Fibroblast of lung (primary cell): ENCODE results near the gene PFDN5. TPM values are rescaled to one million over a fixed set of nuclear protein-coding genes. Genes with fewer than 3 reads are reported as not detected.

Experiments
- DNase-seq, 2 donors: peaks; one replicate each; pipeline versions ENCODE4 v3.0.0 to v3.0.0-alpha.2; 2010; ENCODE audit warnings: low read depth in 2 of 2
- H2AFZ ChIP-seq: 2 replicates; pipeline ENCODE4 v1.5.1; 2012; ENCODE audit warnings: low read length, control low read depth, inconsistent platforms
- H3K27ac ChIP-seq: 2 replicates; pipeline ENCODE4 v1.5.1; 2011; ENCODE audit warnings: low read length, control low read depth; ENCODE audit not compliant: insufficient read depth
- H3K27me3 ChIP-seq: 2 replicates; pipeline ENCODE4 v1.5.1; 2011; ENCODE audit warnings: mild to moderate bottlenecking, low read length; ENCODE audit not compliant: control insufficient read depth, insufficient read depth
- H3K36me3 ChIP-seq: 2 replicates; pipeline ENCODE4 v1.5.1; 2011; ENCODE audit warnings: low read length; ENCODE audit not compliant: control insufficient read depth, insufficient read depth
- H3K4me1 ChIP-seq: 2 replicates; pipeline ENCODE4 v1.5.1; 2011; ENCODE audit warnings: low read length; ENCODE audit not compliant: control insufficient read depth, insufficient read depth; ENCODE audit errors: extremely low read depth
- H3K4me2 ChIP-seq: 2 replicates; pipeline ENCODE4 v1.5.1; 2011; ENCODE audit warnings: low read length, control low read depth; ENCODE audit not compliant: insufficient read depth; ENCODE audit errors: extremely low read depth
- H3K4me3 ChIP-seq, 4 experiments: fragments of 200-600 bp in 1 of 4; sonication (generic) in 1 of 4; replicated peaks in 1 of 4; 2 replicates each; pipeline ENCODE4 v1.5.1; 2011 to 2016; ENCODE audit warnings: low read length in 4 of 4, low read depth in 3 of 4, mild to moderate bottlenecking in 3 of 4, control low read depth in 2 of 4, inconsistent platforms in 1 of 4, mixed read lengths in 1 of 4; ENCODE audit not compliant: insufficient read depth in 1 of 4; ENCODE audit errors: control extremely low read depth in 1 of 4
- H3K79me2 ChIP-seq: 2 replicates; pipeline ENCODE4 v1.5.1; 2012; ENCODE audit warnings: mild to moderate bottlenecking, low read length, inconsistent platforms; ENCODE audit not compliant: control insufficient read depth, insufficient read depth
- H3K9ac ChIP-seq: 2 replicates; pipeline ENCODE4 v1.5.1; 2011; ENCODE audit warnings: mild to moderate bottlenecking, low read length, control low read depth; ENCODE audit not compliant: insufficient read depth
- H3K9me3 ChIP-seq: 2 replicates; pipeline ENCODE4 v1.5.1; 2012; ENCODE audit warnings: low read depth, low read length; ENCODE audit not compliant: control insufficient read depth, insufficient read depth
- H4K20me1 ChIP-seq: 2 replicates; pipeline ENCODE4 v1.5.1; 2011; ENCODE audit warnings: low read length; ENCODE audit not compliant: control insufficient read depth, insufficient read depth; ENCODE audit errors: extremely low read depth
- CTCF ChIP-seq, 2 donors: IDR thresholded peaks in 1 of 2; conservative IDR thresholded peaks in 1 of 2; 1 replicate in 1 of 2; 2 replicates in 1 of 2; pipeline ENCODE4 v1.5.1; 2011 to 2012; ENCODE audit warnings: low read length in 2 of 2, control low read depth in 1 of 2, inconsistent platforms in 1 of 2, low read depth in 1 of 2, mild to moderate bottlenecking in 1 of 2
- EZH2 ChIP-seq: IDR thresholded peaks from 2 replicates; pipeline ENCODE4 v1.5.1; 2012; ENCODE audit warnings: low read length, control low read depth, mild to moderate bottlenecking; ENCODE audit errors: missing control alignments
- polyA plus RNA-seq, 2 donors: library from polyadenylated mRNA; depleted of rRNA in 1 of 2; stranded (reverse) in 1 of 2; unstranded in 1 of 2; fragments of >200 nt; gene quantifications; 2 replicates each; pipeline ENCODE4 v1.2.1, GENCODE V29; 2011 to 2012; ENCODE audit warnings: missing spikeins in 1 of 2
- total RNA-seq: library from RNA; depleted of rRNA; stranded (reverse); fragments of >200 nt; gene quantifications from 2 replicates; pipeline ENCODE4 v1.2.1, GENCODE V29; 2014

The PFDN5 gene
- total and polyA plus RNA-seq, 2 donors (not counting 1 experiment from before 2014, with no cell fraction given): 735 to 1,007 TPM

- Histone ChIP-seq H3K9ac (no peak overlapping the region), H3K4me2 (peak overlapping the region; percentile 92), H3K27me3 (peaks cover 6% of the 10 kb centered on the region), H4K20me1 (no peaks in the 10 kb centered on the region), H3K9me3 (no peaks in the 10 kb centered on the region), H3K79me2 (no peaks in the 10 kb centered on the region), H3K36me3 (no peaks in the 10 kb centered on the region), H3K27ac (peak overlapping the region; percentile 34), H2AFZ (peak overlapping the region; percentile 63), H3K4me3 (peak overlapping the region; percentile 67 to 83 (median 71)), H3K4me1 (peaks cover 9% of the 10 kb centered on the region)
- DNase-seq: peak in 1 of 2 donors; percentile 14
- TF ChIP-seq CTCF (conservative IDR thresholded peaks at IDR 0.05 in 1 of 2, IDR thresholded peaks at IDR 0.05 in 1 of 2; ENCODE audit: low read depth in 1 of 2, low read length in 2 of 2) (no peak), EZH2 (no peak)
These were observed 50.3 kb downstream of the PFDN5 start for GRCh38 chr12:53345486-53346188.

DNA sequence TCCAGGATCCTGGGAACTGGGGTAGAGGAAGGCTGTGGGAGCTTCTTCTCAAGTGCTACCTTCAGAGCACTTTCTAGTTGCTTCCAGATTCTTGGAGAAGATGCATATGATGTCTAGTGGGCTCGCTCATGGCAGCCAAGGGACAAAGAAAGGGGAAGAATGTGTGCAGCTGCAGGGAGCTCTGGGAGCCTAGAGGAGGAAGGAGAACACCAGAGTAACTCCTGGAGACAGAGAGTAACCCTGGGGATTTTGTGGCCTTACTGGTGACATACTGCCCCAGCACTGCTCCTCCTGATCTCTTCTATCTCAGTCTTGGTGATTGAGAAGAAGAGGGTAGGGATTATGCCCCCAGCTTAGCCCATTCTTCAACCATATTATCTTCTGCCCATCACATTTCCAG, 51.1 kb downstream of the PFDN5 start:
- Histone ChIP-seq H4K20me1 (no peaks in the 10 kb centered on the region), H2AFZ (no peak overlapping the region), H3K9me3 (no peaks in the 10 kb centered on the region), H3K79me2 (no peaks in the 10 kb centered on the region), H3K36me3 (no peaks in the 10 kb centered on the region), H3K4me2 (no peak overlapping the region), H3K9ac (no peak overlapping the region), H3K4me1 (peaks cover 9% of the 10 kb centered on the region), H3K4me3 (no peak overlapping the region), H3K27me3 (no peaks in the 10 kb centered on the region), H3K27ac (no peak overlapping the region)
- TF ChIP-seq CTCF (conservative IDR thresholded peaks at IDR 0.05 in 1 of 2, IDR thresholded peaks at IDR 0.05 in 1 of 2; ENCODE audit: low read depth in 1 of 2, low read length in 2 of 2): no peak
- no peak for TF ChIP-seq EZH2
- DNase-seq: no peak

DNA sequence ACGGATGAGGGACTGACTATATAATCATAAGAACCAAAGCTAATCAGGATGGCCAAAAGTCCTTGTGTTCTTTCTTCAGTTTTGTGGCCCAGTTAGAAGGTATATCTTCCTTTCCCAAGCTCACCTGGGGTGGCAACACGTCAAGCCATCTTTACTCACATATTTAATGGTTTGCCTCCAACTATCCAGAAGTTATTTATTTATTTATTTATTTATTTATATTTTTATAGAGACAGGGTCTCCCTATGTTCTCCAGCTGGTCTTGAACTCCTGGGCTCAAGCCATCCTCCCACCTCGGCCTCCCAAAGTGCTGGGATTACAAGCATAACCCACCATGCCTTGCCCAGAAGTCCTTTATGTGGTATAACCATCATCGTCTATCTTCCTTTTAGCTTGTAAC, 52.6 kb downstream of the PFDN5 start:
- no peaks in the 10 kb centered on the region for H3K9me3 ChIP-seq
- peaks cover 9% of the 10 kb centered on the region for H3K4me1 ChIP-seq
- H4K20me1 ChIP-seq: no peaks in the 10 kb centered on the region
- H3K9ac ChIP-seq: no peak overlapping the region
- H3K4me3 ChIP-seq: no peak overlapping the region
- no peak overlapping the region for H2AFZ ChIP-seq
- H3K36me3 ChIP-seq: no peaks in the 10 kb centered on the region
- H3K27me3 ChIP-seq: no peaks in the 10 kb centered on the region
- no peak for DNase-seq
- TF ChIP-seq CTCF (conservative IDR thresholded peaks at IDR 0.05 in 1 of 2, IDR thresholded peaks at IDR 0.05 in 1 of 2; ENCODE audit: low read depth in 1 of 2, low read length in 2 of 2) (no peak), EZH2 (no peak)
- H3K4me2 ChIP-seq: no peak overlapping the region
- no peaks in the 10 kb centered on the region for H3K79me2 ChIP-seq
- H3K27ac ChIP-seq: no peak overlapping the region

Other genes with a start within 250 kb of the PFDN5 start
- gene TNS2, start 245.5 kb upstream of the PFDN5 start, total RNA-seq: 52.4 and 60.6 TPM in 2 replicates
- gene TNS2, start 245.5 kb upstream of the PFDN5 start, polyA plus RNA-seq: 35.3 and 45.5 TPM in 2 replicates
- 13.9 and 18.2 TPM in 2 replicates for gene SPRYD3, start 216.2 kb upstream of the PFDN5 start, total RNA-seq
- 23.3 and 27.7 TPM in 2 replicates for gene SPRYD3, start 216.2 kb upstream of the PFDN5 start, polyA plus RNA-seq
- 592 and 973 TPM in 2 replicates for gene IGFBP6, start 197.9 kb upstream of the PFDN5 start, total RNA-seq
- 229 and 274 TPM in 2 replicates for gene IGFBP6, start 197.9 kb upstream of the PFDN5 start, polyA plus RNA-seq
- gene SOAT2, start 192.1 kb upstream of the PFDN5 start, total RNA-seq: under 0.01 TPM in 1 of 2 replicates, not detected in the other
- gene SOAT2, start 192.1 kb upstream of the PFDN5 start, polyA plus RNA-seq: 0.12 TPM in 1 of 2 replicates, not detected in the other
- gene ZNF740, start 114.8 kb upstream of the PFDN5 start, total RNA-seq: 14.6 and 16.8 TPM in 2 replicates
- gene ZNF740, start 114.8 kb upstream of the PFDN5 start, polyA plus RNA-seq: 7.3 and 10.6 TPM in 2 replicates
- 6.4 and 10.1 TPM in 2 replicates for gene CSAD, start 114.6 kb upstream of the PFDN5 start, total RNA-seq
- gene CSAD, start 114.6 kb upstream of the PFDN5 start, polyA plus RNA-seq: 6.9 and 7.8 TPM in 2 replicates
- gene ITGB7, start 88.3 kb upstream of the PFDN5 start, total RNA-seq: 0.26 and 0.50 TPM in 2 replicates
- 0.15 and 0.20 TPM in 2 replicates for gene ITGB7, start 88.3 kb upstream of the PFDN5 start, polyA plus RNA-seq
- gene RARG, start 63.3 kb upstream of the PFDN5 start, total RNA-seq: 26.7 and 51.4 TPM in 2 replicates
- gene RARG, start 63.3 kb upstream of the PFDN5 start, polyA plus RNA-seq: 26.9 and 30.4 TPM in 2 replicates
- 0.26 and 1.8 TPM in 2 replicates for gene ESPL1, start 27.2 kb upstream of the PFDN5 start, total RNA-seq
- gene ESPL1, start 27.2 kb upstream of the PFDN5 start, polyA plus RNA-seq: 1.4 and 5.8 TPM in 2 replicates
- 52.0 and 55.7 TPM in 2 replicates for gene MYG1, start 4.2 kb downstream of the PFDN5 start, total RNA-seq
- gene MYG1, start 4.2 kb downstream of the PFDN5 start, polyA plus RNA-seq: 40.8 and 52.2 TPM in 2 replicates
- 29.5 and 37.8 TPM in 2 replicates for gene AAAS, start 26.1 kb downstream of the PFDN5 start, total RNA-seq
- 34.2 and 50.4 TPM in 2 replicates for gene AAAS, start 26.1 kb downstream of the PFDN5 start, polyA plus RNA-seq
- gene SP7, start 40.8 kb downstream of the PFDN5 start, total RNA-seq: not detected in 2 replicates
- gene SP7, start 40.8 kb downstream of the PFDN5 start, polyA plus RNA-seq: not detected in 2 replicates
- 31.3 and 35.3 TPM in 2 replicates for gene SP1, start 84.6 kb downstream of the PFDN5 start, total RNA-seq
- gene SP1, start 84.6 kb downstream of the PFDN5 start, polyA plus RNA-seq: 38.9 and 42.0 TPM in 2 replicates
- not detected in 2 replicates for gene AMHR2, start 128.3 kb downstream of the PFDN5 start, total RNA-seq
- gene AMHR2, start 128.3 kb downstream of the PFDN5 start, polyA plus RNA-seq: not detected in 2 replicates
- 30.3 and 48.1 TPM in 2 replicates for gene PRR13, start 146.2 kb downstream of the PFDN5 start, total RNA-seq
- 114 and 157 TPM in 2 replicates for gene PRR13, start 146.2 kb downstream of the PFDN5 start, polyA plus RNA-seq
- 251 and 271 TPM in 2 replicates for gene PCBP2, start 156.6 kb downstream of the PFDN5 start, total RNA-seq
- 315 and 374 TPM in 2 replicates for gene PCBP2, start 156.6 kb downstream of the PFDN5 start, polyA plus RNA-seq
- gene MAP3K12, start 203.9 kb downstream of the PFDN5 start, total RNA-seq: 37.8 and 40.8 TPM in 2 replicates
- gene MAP3K12, start 203.9 kb downstream of the PFDN5 start, polyA plus RNA-seq: 31.2 and 31.6 TPM in 2 replicates
- 37.8 and 39.3 TPM in 2 replicates for gene TARBP2, start 205.7 kb downstream of the PFDN5 start, total RNA-seq
- gene TARBP2, start 205.7 kb downstream of the PFDN5 start, polyA plus RNA-seq: 19.8 and 25.9 TPM in 2 replicates
- gene NPFF, start 211.9 kb downstream of the PFDN5 start, total RNA-seq: not detected in 2 replicates
- gene NPFF, start 211.9 kb downstream of the PFDN5 start, polyA plus RNA-seq: not detected in 2 replicates